Breast epithelium (tissue), 4 donors: ENCODE data around the gene MYO15B. TPM values are rescaled to one million over a fixed set of nuclear protein-coding genes. Genes with fewer than 3 reads are reported as not detected.

Source experiments
- DNase-seq, 2 donors: peaks; one replicate each; pipeline ENCODE4 v3.0.0-alpha.2; 2019; ENCODE audit warnings: low spot score in 2 of 2
- H3K27ac ChIP-seq, 2 donors: fragments of 200-600 bp; sonication (generic) in 1 of 2; one replicate each; pipeline ENCODE4 v1.5.1; 2016 to 2019; ENCODE audit warnings: mild to moderate bottlenecking in 1 of 2
- H3K27me3 ChIP-seq, 2 donors: fragments of 200-600 bp; sonication (generic) in 1 of 2; one replicate each; pipeline versions ENCODE4 v1.5.1 to v1.6.0; 2017 to 2019; ENCODE audit warnings: control low read depth in 1 of 2, mild to moderate bottlenecking in 1 of 2
- H3K36me3 ChIP-seq: fragments of 200-600 bp; one replicate; pipeline ENCODE4 v1.5.1; 2019
- H3K4me1 ChIP-seq, 2 donors: fragments of 200-600 bp; sonication (generic); one replicate each; pipeline ENCODE4 v1.5.1; 2016 to 2019; ENCODE audit warnings: control low read depth in 1 of 2
- H3K4me3 ChIP-seq, 3 donors: fragments of 200-600 bp; sonication (generic); 1 replicate in 2 of 3; 2 replicates in 1 of 3; pipeline ENCODE4 v1.5.1; 2016 to 2019; ENCODE audit warnings: mild to moderate bottlenecking in 3 of 3, moderate library complexity in 2 of 3
- H3K9me3 ChIP-seq, 2 donors: fragments of 200-600 bp; sonication (generic) in 1 of 2; one replicate each; pipeline ENCODE4 v1.5.1; 2016 to 2019; ENCODE audit warnings: control low read depth in 1 of 2
- POLR2A ChIP-seq: fragments of 450-650 bp; IDR thresholded peaks from one replicate; pipeline ENCODE4 v1.6.1; 2016; ENCODE audit warnings: antibody characterized with exemption, mild to moderate bottlenecking, moderate library complexity
- POLR2AphosphoS5 ChIP-seq, 3 donors: sonication (generic); formaldehyde crosslinking; IDR thresholded peaks; one replicate each; pipeline ENCODE4 v1.6.1; 2017; ENCODE audit warnings: antibody characterized with exemption in 3 of 3
- intact Hi-C: fragments of 100-400 bp; cut with DNase I; formaldehyde crosslinking; loops from one replicate; pipeline ENCODE4 v1.15.1; 2023; ENCODE audit warnings: low total_unique reads
- total RNA-seq, 3 donors: library from RNA; depleted of rRNA; stranded (reverse); fragments of >200 nt; gene quantifications; one replicate each; pipeline ENCODE4 v1.1.0, GENCODE V29; 2016
- TF ChIP-seq, protein P1 (sequence below), 3 donors: fragments of 450-650 bp; IDR thresholded peaks; one replicate each; pipeline ENCODE4 v1.5.1; 2016 to 2017; ENCODE audit warnings: antibody characterized with exemption in 3 of 3, mild to moderate bottlenecking in 3 of 3, moderate library complexity in 3 of 3

MYO15B gene
- total RNA-seq, 3 donors from 2014 or later: 65.3 to 121 (median 86.6) TPM

DNA sequence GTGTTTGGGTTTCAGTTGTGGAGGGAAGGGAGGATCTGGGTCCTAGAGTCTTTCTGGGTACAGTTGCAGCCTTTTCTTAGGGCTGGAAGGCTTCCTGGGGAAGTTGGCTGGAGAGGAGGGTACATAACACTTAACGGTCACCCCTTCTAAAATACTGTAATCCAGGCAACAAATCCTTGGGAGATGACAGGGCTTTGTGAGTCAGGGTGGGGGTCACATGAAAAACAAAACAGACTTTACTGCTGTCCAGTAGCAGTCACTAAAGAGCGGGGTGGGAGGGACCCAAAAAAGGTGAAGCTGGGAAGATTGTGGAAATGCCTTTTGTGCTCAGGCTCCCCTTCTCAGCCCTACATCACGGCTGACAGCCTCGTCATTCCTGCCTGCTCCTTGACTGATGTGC lies 85.9 kb downstream of the MYO15B start:
- Histone ChIP-seq H3K27ac (no peak overlapping the region), H3K4me3 (no peak overlapping the region), H3K27me3 (no peaks in the 10 kb centered on the region), H3K9me3 (no peaks in the 10 kb centered on the region), H3K4me1 (no peaks in the 10 kb centered on the region), H3K36me3 (peaks cover 7% of the 10 kb centered on the region)
- no peak for DNase-seq
- intact Hi-C loops: no loop called here
- TF ChIP-seq POLR2AphosphoS5 (IDR thresholded peaks at IDR 0.05): no peak
- TF ChIP-seq POLR2A: no peak
- TF ChIP-seq, protein P1, sequence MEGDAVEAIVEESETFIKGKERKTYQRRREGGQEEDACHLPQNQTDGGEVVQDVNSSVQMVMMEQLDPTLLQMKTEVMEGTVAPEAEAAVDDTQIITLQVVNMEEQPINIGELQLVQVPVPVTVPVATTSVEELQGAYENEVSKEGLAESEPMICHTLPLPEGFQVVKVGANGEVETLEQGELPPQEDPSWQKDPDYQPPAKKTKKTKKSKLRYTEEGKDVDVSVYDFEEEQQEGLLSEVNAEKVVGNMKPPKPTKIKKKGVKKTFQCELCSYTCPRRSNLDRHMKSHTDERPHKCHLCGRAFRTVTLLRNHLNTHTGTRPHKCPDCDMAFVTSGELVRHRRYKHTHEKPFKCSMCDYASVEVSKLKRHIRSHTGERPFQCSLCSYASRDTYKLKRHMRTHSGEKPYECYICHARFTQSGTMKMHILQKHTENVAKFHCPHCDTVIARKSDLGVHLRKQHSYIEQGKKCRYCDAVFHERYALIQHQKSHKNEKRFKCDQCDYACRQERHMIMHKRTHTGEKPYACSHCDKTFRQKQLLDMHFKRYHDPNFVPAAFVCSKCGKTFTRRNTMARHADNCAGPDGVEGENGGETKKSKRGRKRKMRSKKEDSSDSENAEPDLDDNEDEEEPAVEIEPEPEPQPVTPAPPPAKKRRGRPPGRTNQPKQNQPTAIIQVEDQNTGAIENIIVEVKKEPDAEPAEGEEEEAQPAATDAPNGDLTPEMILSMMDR (IDR thresholded peaks at IDR 0.05): no peak

Other genes with a start within 250 kb of the MYO15B start
- gene GRB2, start 182.1 kb upstream of the MYO15B start, total RNA-seq: 100 to 1,000 TPM in 1 of 3 donors, 10 to 100 TPM in 2; 72.4 to 104 (median 77.1) TPM
- 10 to 100 TPM; 45.1 to 62.5 (median 51.1) TPM for gene TMEM94, start 131.2 kb upstream of the MYO15B start, total RNA-seq
- 10 to 100 TPM in 2 of 3 donors, 1 to 10 TPM in 1; 10.0 to 23.3 (median 14.6) TPM for gene CASKIN2, start 72.3 kb upstream of the MYO15B start, total RNA-seq
- gene TSEN54, start 71.3 kb upstream of the MYO15B start, total RNA-seq: 10 to 100 TPM; 18.4 to 34.7 (median 31.2) TPM
- 10 to 100 TPM in 2 of 3 donors, 1 to 10 TPM in 1; 4.6 to 60.2 (median 52.4) TPM for gene LLGL2, start 62.1 kb upstream of the MYO15B start, total RNA-seq
- gene SMIM5, start 45.6 kb downstream of the MYO15B start, total RNA-seq: 1 to 10 TPM in 1 of 3 donors, under 1 TPM in 2; 0.29 to 2.6 (median 0.48) TPM
- 10 to 100 TPM; 10.7 to 22.8 (median 14.1) TPM for gene RECQL5, start 79.4 kb downstream of the MYO15B start, total RNA-seq
- 10 to 100 TPM; 68.3 to 89.5 (median 86.1) TPM for gene SAP30BP, start 79.5 kb downstream of the MYO15B start, total RNA-seq
- gene ITGB4, start 133.7 kb downstream of the MYO15B start, total RNA-seq: 100 to 1,000 TPM in 1 of 3 donors, 10 to 100 TPM in 1, 1 to 10 TPM in 1; 9.8 to 125 (median 67.2) TPM
- gene GALK1, start 177.4 kb downstream of the MYO15B start, total RNA-seq: 10 to 100 TPM; 21.9 to 32.1 (median 24.9) TPM
- 10 to 100 TPM; 18.7 to 43.3 (median 28.5) TPM for gene UNK, start 197.0 kb downstream of the MYO15B start, total RNA-seq